HS-5 (cell line): Measurements from ENCODE around the gene NR3C2.

Source experiments
- DNase-seq: peaks from one replicate; pipeline ENCODE4 v3.0.0-alpha.2; 2012; ENCODE audit warnings: low read depth

The NR3C2 gene

GRCh38 chr4:148263127-148263526 is 179.1 kb downstream of the NR3C2 start:
- no peak for DNase-seq

DNA sequence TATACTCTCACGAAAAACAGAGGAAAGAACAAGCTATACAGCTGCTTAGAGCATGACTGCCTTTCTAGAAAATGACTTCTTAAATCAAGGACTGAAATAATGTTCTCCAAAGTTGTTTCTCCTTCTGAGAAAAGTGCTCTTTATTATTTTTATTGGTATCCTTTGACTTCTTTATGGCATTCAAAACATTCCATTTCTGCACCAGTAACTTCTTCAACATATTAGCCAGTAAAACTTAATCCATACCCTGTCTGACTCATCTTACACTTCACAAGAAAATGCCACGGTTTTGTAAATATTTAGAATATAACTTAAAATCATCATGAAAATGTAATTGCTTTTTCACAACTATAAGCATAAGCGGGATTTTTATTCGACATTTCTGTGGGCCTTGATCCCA is 180.4 kb downstream of the NR3C2 start:
- no peak for DNase-seq

GRCh38 chr4:148259841-148260240 is 182.4 kb downstream of the NR3C2 start:
- DNase-seq = no peak

DNA sequence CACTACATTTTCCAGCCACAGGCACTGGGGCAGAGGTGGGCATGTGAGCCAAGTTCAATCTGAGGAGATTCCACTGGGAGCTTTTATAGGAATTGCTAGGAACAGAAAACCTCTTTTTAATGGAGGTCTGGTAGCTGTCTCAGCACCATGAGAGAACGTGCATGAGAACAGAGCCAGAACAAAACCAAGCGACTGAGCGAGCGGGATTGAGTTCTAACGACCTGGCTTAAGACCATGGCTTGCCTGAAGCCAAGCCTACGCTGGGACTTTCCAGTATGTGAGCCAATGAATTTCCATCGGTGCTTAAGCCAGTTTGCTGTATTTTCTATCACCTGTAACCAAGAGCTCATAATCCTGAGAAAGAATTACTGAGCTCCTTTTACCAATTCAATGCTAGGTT is 183.7 kb downstream of the NR3C2 start:
- no peak for DNase-seq

GRCh38 chr4:148255344-148255720 is 186.9 kb downstream of the NR3C2 start:
- DNase-seq = no peak

DNA sequence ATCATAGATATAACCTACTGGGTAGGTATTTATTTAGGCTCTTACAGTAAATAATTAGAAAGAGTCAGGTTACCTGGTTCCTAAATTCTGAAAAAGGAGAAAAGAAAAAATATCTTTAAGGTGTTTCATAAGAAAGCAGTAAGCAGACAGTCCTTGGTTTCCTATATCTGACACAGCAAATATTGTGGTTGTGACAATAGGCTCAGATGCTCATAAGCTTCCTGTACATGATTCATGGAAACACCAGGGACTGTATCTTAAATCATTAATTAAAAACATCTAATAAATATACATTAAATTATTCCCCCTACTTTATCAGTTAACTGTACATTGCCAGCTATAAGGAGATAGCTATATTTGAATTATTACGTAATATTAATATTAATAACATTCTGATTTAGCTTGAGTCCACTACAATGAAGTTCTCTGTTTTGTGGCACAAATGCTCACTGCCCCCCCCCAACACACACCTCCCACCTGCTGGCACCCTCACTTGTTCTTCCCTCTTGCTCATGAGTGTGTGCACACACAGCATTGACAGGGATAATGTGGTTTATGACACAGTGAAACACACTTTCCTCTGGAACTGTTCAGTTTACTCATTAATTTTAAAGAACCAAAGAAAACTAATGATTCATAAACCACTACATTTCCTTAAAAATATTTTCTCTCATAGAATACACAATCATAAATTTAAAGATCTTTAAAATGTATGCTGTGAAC is 187.4 kb downstream of the NR3C2 start:
- DNase-seq = no peak

GRCh38 chr4:148253768-148254167 is 188.4 kb downstream of the NR3C2 start:
- DNase-seq = no peak

- no peak for DNase-seq
Observed at GRCh38 chr4:148248824-148249223, 193.4 kb downstream of the NR3C2 start.

- DNase-seq = no peak
Observed at GRCh38 chr4:148245015-148245414, 197.2 kb downstream of the NR3C2 start.

GRCh38 chr4:148243837-148244236 is 198.4 kb downstream of the NR3C2 start:
- DNase-seq = no peak

DNA sequence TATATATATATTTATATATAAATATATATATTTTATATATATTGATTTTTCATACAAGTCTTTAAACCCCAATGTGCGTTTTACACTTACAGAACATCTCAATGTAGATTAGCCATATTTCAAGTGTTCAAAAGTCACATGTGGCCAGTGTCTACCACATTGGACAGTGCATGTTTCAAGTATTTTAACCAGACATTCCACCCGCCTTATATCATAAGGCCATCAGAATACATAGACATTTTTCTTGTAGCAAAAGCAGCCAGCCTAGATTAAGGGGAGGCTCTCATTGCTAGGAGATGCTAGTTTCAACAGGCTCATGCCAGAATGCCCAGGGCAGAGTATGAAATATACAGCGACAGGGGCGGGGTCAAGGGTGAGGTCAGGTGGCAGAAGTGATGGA is 202.0 kb downstream of the NR3C2 start:
- DNase-seq = no peak

- DNase-seq = no peak
Observed at GRCh38 chr4:148239494-148239985, 202.7 kb downstream of the NR3C2 start.

DNA sequence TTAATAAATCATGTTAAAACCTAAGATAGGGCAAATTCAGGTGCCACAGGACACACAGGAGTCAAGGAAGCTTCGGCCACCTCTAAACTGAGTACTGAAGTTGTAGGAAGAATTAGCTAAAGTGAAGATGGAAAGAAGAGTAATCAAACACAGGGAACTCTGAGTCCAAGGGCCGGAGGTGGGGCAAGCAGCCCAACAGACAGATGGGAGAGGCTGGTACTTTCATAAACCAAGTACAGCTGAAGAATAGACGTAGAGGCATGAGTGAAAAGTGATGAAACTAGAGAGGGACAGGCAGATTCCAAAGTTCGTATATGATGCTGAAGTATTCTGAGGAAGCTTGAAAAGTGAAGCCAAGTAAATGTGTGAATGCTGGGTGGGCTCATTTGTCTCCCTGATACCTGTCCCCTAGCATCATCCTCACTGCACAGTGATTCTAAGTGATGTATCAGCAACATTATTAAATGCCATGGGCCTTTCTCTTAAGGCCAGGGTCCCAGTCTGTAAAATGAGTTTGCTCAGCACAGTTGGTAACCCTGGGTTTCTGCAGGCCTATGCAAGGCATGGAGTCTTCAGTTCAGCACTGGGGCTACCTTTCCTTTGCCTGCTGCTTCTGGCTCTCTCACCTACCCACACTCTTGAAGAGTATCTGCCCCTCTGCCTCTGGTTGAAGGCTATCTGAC is 203.3 kb downstream of the NR3C2 start:
- DNase-seq = no peak

GRCh38 chr4:148238086-148238485 is 204.1 kb downstream of the NR3C2 start:
- DNase-seq = peak; percentile 4

DNA sequence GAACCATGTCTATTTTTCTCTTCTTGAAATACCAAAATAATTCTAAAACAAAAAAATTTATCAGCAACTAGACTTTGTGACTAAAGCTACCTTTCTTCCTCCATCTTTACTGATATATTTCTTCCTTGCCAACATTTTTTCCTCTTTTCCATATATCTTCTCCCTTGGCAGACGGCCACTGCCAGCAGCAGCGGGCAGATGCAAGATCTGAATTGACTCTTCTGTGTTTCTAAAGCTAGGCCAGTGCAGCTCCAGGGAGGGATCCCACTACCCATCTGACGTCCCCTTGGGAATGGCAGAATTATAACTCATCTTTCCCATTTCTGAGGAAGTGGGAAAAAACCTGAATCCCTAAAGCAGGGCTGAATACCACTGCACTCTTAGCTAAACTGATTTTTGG is 206.4 kb downstream of the NR3C2 start:
- no peak for DNase-seq

DNA sequence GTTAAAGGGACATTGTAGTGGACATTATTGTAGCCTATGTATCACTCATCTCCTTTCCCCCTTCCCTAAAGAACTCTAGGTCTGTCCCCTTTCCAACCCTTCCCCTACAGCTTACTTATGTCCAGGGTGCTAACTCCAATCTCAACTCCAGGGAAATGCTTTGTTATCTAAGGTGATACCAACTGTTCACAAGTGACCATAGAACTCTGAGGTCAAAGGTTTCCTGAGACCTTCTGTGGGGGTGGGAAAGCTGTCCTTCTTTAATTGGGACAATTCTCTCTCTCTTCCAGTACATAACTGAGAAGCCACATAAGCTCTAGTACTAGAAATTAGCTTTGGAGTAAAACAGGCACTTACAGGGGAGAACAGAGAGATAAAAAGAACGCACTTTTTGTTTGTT is 212.4 kb downstream of the NR3C2 start:
- DNase-seq = no peak

GRCh38 chr4:148229028-148229427 is 213.2 kb downstream of the NR3C2 start:
- DNase-seq = no peak

DNA sequence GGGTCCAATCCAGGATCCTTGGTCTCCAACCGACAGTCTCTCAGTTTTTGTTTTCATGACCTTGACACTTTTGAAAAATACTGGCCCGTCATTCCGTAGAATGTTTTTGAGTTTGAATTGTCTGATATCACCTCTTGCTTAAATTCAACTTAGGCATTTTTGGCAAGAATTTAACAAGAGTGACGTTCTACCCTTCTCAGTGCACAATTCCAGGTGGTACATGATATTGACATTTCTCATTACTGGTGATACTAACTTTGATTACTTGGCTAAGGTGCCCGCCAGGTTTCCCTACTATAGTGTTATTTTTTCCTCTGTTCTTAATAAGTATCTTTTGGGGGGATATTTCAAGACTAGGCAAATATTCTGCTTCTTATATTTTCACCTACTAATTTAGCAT is 215.1 kb downstream of the NR3C2 start:
- no peak for DNase-seq

DNA sequence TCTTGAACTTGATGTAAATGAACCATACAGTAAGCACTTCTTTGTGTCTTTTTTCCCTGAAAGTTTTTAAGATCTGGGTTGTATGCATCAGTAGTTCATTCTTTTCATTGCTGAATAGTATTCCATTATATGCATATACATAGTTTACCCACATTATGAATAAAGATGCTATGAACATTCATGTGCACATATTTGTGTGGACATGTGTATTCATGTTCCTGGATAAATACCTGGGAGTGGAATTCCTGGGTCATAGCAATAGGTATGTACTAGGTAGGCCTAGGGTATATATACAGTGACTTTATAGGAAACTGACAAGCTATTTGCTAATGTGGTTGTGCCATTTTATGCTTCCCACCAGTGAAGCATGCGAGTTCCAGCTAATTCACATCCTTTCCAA is 215.9 kb downstream of the NR3C2 start:
- DNase-seq = no peak

- DNase-seq = peak; percentile 6
Observed at GRCh38 chr4:148225639-148226038, 216.6 kb downstream of the NR3C2 start.

- DNase-seq = no peak
Observed at GRCh38 chr4:148224476-148224875, 217.7 kb downstream of the NR3C2 start.

GRCh38 chr4:148222991-148223660 is 219.1 kb downstream of the NR3C2 start:
- DNase-seq = no peak
